GM18909 (cell line): ENCODE results near the gene FAM107B.
"Not testable (repeated sequence)": the region's sequence is repeated elsewhere in the genome, so short reads cannot be mapped to it uniquely, and the experiment has no call there.

Source experiments
- ATAC-seq: cut with Tn5 transposase; IDR thresholded peaks from one replicate; pipeline ENCODE4 v1.9.1; 2021; ENCODE audit warnings: mild to moderate bottlenecking; ENCODE audit not compliant: unreplicated experiment, poor library complexity

Gene FAM107B

DNA sequence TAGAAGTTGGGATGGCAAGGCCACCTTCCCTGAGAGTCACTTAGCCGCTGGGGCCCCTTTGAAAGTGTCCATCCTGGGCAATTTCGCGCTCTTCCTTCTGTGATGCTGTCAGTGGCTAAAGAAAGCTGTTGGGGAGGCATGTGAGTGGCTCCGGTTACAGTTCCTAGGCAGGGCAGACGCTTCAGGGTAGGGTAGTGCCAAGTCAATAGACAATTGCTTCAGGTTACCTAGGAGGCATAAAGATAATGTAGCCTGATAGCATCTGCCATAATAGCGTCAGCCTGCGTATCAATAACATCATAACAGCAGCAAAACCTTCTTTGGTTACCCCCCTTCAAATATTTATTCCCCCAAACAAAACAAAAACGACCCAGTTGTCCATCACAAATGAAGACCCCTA, at the start of gene FAM107B:
Gene FAM107B (minus strand): TSS at position 101 of the 400 bp plus-strand sequence. CDS start 234 bp downstream, outside the sequence.
- ATAC-seq, result no peak

DNA sequence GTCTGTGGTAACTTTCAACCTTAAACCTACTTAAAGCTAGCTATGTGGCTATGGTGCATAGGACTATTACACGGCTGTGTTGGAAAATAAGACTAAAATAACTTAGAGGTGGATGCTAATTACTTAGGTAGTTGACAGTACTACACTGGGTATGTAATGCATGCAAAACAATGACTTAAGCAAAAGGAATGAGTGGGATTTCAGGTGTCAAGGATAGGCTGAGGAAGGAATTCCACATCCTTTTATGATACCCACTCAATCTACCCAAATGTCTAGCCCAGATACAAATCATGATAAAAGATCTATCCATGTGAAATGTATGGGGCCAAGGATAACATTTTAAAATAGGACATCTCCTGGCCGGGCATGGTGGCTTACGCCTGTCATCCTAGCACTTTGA, 49.3 kb upstream of the FAM107B start:
- no peak for ATAC-seq

DNA sequence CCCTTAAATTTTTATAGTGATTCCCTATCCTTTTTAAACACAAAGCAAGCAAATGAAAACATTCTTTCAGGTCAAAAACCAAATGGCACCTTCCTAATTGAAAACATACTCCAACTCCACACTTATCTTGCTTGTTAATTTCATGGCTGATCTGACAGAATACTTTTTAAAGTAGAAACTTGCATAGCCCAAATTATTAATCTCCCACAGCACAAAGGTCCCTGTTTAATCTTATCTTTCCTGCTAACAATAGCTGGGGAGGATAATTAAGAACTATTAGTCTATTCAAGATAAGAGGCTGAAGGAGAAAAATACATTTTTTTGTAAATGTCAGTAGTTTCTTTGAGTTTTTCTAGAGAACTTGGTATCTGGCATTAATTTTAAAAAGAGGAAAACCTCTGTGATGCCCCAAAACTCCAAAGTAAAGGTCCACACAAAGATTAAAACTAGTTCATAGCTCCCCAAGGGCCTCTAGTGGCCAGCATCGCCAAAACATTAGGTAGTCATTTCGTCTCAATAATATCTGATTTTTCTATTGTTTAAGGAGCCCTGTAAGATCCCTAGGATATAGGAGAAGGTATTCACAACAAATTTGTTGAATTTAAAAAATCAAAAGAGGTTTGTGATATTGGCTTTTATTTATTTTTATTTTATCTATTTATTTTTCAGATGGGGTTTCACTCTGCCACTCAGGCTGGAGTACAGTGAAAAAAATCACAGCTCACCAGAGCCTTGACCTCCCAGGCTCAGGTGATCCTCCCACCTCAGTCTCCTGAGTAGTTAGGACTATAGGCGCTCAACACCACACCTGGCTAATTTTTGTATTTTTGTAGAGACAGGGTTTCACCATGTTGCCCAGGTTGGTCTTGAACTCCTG, 48.4 kb upstream of the FAM107B start:
- no peak for ATAC-seq

GRCh38 chr10:14821635-14822375, 47.1 kb upstream of the FAM107B start:
- no peak for ATAC-seq

DNA sequence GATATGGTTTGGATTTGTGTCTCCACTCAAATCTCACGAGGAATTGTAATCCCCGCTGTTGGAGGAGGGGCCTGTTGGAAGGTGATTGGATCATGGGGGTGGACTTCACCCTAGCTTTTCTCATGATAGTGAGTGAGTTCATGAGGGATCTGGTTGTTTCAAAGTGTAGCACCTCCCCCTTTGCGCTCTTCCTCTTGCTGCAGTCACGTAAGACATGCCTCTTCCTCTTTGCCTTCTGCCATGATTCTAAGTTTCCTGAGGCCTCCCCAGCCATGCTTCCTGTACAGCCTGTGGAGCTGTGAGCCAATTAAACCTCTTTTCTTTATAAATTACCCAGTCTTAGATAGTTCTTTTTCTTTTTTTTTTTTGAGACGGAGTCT, 46.1 kb upstream of the FAM107B start:
- ATAC-seq, result no peak

- no peak for ATAC-seq
Measured at GRCh38 chr10:14820010-14820774, 45.5 kb upstream of the FAM107B start.

- ATAC-seq, result not testable (repeated sequence)
Measured at GRCh38 chr10:14816717-14817116, 42.0 kb upstream of the FAM107B start.

DNA sequence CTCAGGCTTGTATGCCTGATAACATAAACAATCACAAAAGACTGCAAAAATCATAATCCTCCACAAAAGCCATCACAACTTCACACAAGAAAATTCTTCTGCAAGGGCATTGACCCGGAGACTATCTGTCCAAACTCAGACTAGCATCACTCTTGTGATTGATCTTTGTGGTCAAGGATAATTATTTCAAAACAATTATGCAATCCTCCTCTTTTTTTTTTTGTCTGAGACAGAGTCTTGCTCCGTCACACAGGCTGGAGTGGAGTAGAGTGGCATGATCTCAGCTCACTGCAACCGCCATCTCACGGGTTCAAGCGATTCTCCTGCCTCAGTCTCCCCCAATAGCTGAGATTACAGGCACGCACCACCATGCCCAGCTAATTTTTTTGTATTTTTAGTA, 41.0 kb upstream of the FAM107B start:
- ATAC-seq, result no peak

DNA sequence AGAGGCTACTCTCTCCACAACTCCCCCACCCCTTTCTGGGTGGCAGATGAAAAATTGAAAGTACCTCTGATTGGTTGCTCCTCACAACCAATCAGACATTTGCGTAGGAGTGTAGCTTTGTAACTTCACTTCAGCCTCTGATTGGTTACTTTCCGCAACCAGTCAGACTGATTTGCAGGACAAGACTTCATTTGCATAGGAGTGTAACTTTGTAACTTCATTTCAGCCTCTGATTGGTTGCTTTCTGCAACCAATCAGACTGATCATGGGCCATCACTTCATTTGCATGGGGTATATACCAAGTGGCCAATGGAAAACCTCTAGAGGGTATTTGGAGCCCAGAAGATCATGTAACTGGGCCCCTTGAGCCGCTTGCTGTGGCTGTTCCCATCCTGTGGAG, 37.6 kb upstream of the FAM107B start:
- ATAC-seq, result no peak

- ATAC-seq, result no peak
Measured at GRCh38 chr10:14810969-14811953, 36.6 kb upstream of the FAM107B start.

DNA sequence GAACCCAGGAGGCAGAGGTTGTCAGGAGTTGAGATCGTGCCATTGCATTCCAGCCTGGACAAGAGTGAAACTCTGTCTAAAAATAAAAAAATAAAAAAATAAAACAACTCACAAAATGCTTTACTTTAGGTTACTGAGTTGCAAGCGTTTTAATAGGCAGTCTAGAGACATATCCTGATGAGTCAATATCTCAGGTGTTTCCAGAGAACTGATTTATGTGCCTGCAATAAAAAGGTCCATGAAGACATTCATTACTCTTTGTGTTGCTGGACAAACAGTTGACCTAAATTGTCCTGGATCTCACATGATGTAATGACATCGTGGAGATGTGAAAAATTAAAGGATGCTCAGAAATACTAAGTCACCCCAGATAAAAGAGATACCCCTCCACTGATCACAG, 31.6 kb upstream of the FAM107B start:
- ATAC-seq, result no peak

GRCh38 chr10:14803827-14804226, 29.1 kb upstream of the FAM107B start:
- no peak for ATAC-seq

DNA sequence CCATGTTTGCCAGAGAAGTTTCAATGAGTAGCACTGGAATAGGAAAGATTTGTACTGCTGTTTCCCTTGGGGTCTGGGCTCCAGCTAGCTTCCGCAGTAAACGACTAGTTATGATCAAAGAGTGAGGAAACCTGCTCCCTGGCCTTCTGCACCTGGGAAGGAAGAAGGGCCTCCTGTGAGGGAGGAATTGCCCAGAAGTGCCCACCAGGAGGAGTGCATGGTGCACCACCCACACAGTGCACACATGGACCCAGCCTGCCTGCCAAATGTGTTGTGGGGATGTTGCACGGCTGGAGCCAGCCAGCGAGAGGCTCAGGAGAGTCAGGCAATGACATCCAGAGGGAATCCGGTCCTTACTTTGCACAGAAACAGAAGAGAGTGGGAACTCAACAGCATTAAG, 27.0 kb upstream of the FAM107B start:
- no peak for ATAC-seq

DNA sequence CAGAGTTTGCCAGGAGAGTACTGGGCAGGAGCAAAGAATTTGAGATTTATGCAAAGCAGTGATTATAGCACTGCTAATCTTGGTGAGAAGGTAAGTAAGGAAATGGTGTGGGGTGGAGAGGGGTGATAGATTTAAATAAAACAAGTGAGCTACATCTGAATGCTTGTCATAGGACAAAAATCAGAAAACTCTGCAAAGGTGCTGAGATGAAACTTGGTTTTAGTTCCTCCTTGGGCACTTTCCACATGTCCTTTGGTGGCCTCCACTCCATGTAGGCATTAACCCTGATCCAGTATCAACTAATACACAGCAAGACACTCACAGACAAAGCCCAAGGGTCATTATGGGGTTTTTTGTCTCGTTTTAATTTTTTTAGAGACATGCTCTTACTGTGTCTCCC, 25.7 kb upstream of the FAM107B start:
- no peak for ATAC-seq

DNA sequence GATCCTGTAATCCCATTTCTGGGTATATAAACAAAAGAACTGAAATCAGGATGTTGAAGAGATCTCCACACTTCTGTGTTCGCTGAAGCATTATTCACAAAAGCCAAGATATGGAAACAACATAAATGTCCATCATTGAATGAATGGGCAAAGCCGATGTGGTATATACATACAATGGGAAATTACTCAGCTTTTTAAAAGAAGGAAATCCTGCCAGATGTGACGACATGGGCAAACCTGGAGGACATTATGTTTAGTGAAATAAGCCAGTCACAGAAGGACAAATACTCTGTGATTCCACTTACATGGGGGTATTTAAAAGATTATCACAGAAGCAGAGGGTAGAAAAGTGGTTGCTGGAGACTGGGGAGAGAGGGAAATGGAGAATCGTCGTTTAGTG, 23.9 kb upstream of the FAM107B start:
- ATAC-seq, result no peak

DNA sequence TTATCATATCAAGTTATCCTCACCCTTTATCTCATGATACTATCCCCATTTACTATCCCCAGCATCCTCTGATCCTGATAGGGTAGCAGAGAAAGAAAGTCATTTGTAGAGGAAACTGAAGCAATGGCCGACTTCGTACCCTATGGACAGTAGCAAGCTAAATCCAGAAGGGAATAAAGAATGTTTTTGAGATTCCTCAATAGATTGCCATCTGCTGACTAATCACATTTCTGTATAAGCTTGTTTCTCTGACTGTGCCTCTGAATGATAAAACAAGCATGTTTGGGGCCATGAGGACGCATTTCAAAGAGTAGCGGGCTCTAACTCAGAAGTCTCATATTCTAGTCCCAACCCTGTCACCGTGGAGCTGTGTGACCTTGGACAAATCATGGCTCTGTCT, 13.2 kb upstream of the FAM107B start:
- ATAC-seq, result no peak

DNA sequence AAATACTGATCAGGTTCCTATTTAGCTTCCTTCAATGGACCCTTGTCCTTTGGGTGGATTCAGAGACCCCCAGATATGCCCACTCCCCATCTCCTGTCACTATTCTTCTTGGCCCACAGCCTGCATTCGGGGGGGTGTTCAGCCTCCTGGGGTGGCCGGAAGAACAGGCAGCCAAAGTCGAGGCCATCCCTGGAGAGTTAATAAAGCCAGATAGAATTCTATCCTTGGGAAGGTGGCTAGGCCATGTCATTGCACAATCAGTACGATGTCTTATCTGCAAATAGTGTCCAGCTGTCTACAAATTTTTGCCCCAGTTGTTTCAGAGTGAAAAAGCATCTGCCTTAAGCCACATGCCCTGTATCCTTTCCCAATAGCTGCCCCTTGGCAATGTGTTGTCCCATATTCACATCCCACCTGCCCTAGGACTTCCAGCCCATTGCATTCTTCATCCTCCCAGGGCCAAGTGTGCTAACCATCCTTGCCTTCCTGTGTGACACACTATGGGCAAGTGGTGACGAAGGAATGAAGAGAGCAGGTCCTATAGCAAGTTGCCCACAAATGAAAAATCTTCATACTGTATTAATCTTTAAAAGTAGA, 9.9 kb upstream of the FAM107B start:
- ATAC-seq, result no peak

DNA sequence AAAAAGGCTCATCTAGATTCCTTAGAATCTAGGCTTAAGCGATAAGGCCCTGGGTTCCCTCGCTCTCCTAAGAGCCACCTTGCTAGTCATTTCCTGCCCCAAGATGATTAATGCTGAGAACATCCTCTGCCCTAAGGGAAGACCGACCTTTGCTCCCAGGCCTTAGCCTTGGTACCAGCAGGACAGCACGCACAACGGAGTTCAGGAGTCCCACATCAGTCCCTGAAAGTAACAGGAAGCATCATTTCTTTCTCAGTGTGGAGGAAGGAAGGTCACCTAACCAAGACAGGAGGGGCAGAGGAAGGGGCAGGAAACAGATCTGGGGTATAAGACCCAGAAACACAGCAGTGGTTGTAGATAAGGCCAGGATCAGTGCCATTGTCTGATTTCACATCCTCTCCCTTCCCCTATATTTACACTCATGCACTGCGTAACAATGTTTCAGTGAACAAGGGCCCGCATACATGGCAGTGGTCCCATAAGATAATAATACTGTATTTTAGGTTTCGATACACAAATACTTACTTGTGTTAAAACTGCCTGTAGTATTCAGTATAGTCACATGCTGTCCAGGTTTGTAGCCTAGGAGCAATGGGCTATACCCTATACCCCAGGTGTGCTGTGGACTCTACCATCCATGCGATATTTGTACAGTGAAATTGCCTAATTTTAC, 8.1 kb upstream of the FAM107B start:
- no peak for ATAC-seq

GRCh38 chr10:14781763-14782162, 7.1 kb upstream of the FAM107B start:
- no peak for ATAC-seq
